Activated T-helper 1 cell treated with anti-CD3 and anti-CD28 coated beads, Interleukin-2, amount 50 U/mL, for 16 hours (primary cell): ENCODE results near the gene AUTS2.

Source experiments
- DNase-seq, 2 donors: peaks; one replicate each; pipeline ENCODE4 v3.0.0-alpha.2; 2020; ENCODE audit warnings: low read depth in 1 of 2, low spot score in 1 of 2

The AUTS2 gene

DNA sequence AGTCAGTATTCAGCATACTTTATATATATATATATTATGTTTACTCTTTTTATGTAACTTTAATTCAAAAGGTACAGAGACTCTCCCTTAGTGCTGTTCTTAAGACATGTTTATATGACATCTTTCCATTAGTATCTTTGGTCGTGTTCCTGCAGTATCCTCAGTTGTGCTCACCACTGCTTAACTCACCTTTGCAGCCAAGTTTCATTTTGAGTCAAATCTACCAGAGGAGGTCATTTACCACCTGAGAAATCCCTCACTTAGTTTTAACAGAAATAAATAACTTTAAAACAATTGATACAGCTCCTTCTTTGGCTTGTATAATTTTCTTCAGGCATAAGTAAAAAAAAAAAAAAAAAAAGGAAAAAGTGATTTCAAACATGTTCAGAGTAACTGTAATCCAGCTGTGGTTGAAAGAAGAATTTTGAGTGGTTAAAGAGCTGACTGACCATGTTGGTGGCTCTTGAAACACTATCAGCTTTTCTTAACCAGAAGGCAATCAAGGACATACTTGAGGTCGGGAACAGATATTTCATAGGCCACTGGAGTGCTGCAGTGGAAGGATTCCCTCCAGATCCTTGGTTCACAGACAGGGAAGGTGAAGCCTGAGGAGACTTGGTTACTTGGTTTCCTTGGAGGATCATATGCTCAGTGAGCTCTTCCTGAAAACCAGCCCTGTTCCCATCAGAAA, 116.8 kb downstream of the AUTS2 start:
- no peak for DNase-seq

DNA sequence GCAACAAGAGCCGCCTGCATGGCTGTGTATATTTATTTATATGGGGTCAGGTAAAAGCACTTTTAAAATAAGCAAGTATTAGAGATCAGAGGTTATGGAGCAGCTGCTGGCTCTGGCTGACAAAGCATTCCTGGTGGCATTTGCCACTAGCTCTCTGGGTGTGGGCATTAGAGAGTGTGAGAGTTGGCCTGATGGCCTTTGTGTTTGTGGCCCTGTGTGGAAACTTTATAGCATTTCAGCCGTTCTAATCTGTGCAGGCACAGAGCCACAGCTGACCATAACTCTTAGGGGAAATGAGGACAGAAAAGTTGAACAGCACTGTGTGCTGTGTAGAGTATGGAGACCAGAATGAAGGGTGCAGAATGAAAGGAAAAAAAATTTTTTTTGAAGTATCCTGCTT, 118.9 kb downstream of the AUTS2 start:
- no peak for DNase-seq

DNA sequence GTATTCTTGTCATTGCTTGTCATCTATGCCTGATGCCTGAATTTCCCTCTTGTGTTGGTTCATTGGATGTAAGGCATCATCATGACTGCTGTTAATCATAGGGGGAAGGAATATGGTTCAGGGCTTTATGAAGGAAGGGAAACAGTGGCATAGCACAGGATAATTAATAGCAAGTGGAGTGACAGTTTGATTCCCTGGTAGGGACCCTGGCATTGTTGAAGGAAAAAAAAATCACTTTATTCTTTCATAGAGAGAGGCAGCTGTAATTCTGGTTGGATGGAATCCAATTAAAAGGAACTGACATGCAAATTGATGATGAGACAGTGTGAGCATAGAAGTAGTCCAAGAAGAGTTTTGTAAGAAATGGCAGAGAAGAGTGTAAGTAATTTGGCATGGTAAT, 121.4 kb downstream of the AUTS2 start:
- no peak for DNase-seq

DNA sequence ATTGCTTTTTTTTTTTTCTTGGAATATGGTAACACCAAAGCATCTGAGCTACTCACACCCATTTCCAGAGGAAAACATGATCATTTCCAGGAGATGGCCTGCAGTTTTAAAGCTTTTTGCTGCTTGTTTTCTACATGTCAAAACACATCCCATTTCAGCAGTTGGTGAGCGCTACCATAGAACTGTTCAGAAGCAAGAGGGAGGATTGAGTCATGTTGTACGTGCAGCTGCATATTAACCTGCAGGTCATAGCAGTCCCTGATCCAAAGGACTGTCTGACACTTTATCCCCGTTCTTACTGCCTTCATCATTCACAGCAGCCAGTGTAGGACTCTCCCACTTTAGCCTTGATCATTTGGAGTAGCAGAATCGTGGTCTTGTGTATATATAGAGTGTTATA, 124.6 kb downstream of the AUTS2 start:
- no peak for DNase-seq

DNA sequence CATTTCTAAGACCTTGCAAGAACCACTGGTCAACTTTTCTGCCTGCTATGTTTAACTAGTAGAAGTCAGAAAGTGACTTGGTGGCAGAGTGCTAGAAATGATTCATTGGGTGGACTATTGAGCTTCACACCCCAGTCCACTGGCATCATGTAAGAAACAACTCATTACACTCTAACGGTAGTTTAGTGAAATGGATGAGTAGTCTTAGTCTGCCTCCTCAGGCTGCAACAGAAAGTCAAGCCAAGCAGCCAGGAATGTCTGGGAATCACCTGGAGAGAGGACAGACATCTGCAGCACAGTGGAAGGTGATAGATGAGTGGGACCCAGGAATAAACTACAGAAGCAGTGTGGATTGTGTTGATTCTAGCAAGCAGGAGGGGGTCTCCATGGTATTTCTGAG, 125.4 kb downstream of the AUTS2 start:
- no peak for DNase-seq

DNA sequence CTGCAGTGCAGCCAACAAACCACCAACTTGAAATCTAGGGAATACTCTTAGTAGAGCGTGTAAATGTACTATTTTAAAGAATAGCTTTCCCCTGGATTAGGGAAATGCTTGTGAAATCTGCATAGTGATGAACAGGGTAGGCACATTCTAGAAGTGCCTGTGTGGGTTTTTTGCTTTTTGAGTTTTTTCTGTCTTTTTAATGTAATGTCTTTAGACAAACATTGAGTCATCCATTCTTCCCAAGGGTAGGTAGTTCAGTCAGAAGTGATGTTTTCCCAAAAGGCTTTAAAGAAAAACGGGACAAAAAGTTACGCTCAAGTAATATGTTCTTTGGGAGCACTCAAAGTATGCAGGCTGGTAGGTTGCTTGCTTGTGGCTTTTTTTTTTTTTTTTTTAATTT, 130.0 kb downstream of the AUTS2 start:
- DNase-seq, result no peak

DNA sequence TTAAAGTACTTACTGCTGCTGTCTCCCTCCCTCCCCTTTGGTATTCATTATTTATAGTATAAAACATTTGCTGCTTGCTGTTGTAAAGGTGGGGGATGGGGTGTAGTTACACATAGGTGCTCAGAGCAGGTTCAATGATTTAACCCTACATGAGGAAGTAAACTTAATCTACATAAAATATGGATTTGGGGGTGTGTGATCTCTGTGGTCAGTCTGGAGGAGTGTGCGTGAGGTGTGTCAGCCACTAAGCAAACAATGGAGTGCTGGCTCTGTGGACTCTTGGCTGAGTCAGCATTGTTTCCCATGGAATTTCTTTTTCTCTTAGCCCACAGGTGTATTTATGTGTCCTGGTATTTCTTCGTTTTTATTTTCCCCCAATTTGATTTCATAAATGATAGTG, 133.9 kb downstream of the AUTS2 start:
- DNase-seq, result no peak

DNA sequence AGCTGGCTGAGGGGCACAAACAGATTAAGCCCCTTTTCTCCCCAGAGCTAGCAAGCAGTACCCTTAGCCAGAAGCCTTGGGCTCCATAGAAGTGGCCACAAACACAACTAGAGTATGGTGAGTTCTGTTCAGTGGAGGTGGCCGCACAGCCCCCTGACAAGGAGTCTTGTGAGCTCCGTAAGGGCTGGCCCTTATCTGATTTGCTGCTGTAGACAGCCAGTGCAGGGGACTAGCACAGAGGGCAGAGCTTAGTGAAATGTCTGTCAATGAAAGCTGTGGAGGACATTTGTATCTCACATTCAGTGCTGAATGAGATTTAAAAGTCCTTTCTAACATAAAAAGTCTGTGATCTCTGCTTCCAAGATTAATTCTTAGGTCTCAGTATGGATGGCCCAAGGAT, 137.3 kb downstream of the AUTS2 start:
- no peak for DNase-seq

DNA sequence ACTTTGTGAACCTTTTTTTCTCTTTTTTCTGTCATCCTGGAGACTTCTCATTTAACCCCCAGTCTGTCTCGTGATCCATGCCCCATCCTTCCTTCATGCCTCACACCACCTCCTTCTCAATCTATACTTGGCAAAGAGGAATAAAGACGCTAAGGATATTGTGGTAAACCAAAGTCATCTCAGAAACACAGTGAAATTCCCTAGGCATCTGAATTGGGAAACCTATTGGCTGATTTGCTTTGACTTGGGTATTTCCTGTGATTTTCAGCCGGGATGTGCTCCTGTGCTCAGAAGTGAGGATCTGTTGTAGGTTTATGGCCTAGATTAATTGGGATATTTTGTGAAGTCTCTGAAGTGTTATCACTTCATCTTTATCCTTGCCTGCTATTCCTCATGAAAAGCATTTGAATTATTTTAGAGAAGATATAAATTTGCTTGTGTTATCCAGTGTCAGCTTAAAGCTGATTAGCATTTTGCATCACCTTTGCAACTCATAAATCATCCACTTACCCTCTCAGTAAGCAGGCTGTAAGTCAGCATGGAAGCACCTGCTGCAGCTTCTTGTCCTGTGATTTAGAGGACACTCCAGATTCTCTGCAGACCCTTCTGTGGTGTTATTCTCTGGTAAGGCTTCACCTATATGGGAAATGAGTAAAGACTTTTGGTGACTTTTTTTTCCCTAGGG, 138.0 kb downstream of the AUTS2 start:
- no peak for DNase-seq

DNA sequence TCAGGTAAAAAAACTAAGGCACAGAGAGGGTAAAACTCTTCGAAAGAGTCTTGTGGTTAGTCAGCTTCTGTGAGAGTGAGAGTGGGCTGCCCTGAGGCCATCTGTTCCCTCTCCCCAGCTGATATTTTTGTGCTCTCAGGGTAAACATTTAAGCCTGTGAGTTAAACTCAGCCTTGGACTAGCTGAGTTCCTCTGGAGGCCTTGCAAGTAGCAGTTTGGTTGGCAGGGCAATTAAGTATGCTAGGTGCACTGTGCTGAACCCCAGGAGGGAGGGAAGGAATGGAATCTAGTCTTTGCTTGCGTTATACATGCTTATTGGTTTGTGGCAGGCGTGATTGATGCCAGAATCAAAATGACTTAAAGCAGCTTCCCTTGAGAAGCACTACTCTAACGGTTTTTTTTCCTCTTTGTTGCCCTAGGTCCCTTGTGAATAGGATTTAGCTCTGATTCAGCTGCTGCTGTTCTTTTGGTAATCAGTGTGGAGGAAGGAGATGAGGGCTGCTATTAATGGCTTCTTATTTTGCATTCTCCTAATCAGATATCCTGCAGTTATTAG, 140.2 kb downstream of the AUTS2 start:
- DNase-seq, result no peak

DNA sequence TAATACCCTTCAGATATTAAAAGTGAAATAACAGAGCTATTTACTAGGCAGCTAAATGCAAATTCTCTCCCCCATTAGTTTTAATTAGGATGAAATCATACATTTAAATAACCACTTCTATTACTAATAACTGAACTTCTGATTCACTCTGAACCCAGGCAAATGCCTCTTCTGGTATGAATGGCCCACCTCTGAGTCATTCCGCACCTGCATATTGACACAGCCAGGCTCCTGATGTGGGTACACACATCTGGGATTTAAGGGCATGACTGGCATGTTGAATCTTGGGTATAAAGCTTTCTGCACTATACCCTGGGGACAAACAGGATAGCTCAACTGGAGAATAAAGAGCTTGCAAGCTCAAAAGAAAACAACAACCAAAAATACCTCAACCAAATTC, 140.9 kb downstream of the AUTS2 start:
- no peak for DNase-seq

DNA sequence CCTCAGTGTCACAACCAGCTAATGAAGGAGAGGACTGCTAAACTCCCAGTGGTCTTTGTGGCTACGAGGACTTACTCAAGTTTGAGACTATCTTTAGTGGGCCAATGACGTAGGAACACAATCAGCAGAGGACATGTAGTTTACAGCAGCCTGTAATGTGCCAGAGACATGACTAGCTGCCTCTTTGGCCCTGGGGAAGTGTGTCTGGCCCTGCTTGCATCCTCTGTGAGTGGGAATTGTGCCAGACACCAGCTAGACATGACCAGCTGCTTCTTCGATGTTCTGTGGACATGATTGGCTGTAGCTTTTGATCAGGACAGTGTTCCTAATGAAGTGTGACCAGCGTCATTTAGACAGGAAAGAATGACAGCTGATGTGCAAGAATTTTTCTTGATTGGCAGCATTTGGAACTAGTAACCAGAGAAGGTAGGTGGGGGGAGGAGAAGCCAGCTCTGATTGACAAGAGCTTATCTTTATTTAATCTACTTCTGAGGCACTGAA, 141.7 kb downstream of the AUTS2 start:
- DNase-seq, result no peak

DNA sequence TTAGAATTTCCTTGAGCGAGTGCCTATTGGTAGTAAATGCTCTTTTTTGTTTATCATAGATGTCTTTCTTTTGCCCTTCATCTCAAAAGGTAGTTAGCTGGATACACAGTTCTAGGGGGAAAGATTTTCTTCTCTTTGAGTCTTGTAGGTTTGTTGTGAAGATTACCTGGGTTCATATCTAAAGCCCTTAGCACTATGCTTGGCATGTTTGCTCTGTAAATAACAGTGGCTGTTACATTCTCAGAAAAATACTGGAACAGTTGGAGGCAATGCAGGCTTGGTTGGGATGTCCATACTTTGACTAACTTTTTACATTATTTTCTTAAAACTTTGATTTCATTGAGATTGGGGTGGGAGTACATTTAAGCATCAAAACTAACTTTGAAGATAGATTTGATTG, 144.0 kb downstream of the AUTS2 start:
- DNase-seq, result no peak

DNA sequence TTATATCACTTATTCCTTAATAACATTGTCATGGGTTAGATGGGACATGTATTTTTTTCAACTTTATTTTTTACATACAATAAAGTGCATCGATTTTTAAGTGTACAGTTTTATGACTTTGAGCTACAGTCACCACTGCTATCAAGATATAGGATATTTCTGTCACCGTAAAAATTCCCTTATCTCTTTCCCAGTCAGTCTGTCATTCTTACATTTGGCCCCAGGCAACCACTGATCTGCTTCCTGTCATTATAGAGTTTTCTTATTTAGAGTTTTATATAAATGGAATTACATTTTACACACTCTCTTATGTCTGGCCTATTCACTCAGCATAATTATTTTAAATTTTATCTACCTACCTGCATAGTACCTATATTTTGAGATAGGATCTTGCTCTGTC, 145.2 kb downstream of the AUTS2 start:
- no peak for DNase-seq

DNA sequence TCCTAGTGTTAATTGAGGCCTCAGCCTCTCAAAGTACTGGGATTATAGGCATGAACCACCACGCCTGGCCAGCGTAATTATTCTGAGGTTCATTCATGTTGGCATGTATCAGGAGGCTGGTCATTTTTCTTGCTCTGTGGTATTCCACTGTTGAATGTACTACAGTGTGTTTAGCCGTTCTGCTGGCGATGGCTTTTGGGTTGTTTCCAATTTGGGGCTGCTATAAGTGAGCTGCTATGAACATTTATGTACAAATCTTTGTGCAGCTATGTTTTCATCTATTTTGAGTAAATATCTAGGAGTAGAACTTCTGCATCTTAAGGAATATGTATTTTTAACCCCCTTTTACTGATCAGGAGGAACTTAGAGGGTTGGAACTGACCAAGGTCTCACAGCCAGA, 145.8 kb downstream of the AUTS2 start:
- no peak for DNase-seq

DNA sequence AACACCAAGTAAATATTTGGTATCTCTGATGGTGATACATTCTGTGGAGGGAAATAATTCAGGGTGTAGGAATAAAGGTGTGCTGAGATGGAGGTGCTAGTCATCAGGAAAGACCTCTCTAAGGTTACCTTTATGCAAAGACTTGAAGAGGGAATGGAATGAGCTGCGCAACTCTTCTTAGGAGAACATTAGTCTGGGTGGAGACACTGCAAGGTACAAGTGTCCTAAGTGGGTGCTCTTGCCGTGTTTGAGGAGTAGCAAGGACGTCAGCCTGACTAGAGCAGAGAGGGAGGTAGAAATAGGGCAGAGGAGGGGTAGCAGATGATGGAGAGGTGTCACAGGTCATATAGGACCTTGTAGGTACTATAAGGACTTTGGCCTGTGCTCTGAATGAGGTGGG, 148.1 kb downstream of the AUTS2 start:
- no peak for DNase-seq

DNA sequence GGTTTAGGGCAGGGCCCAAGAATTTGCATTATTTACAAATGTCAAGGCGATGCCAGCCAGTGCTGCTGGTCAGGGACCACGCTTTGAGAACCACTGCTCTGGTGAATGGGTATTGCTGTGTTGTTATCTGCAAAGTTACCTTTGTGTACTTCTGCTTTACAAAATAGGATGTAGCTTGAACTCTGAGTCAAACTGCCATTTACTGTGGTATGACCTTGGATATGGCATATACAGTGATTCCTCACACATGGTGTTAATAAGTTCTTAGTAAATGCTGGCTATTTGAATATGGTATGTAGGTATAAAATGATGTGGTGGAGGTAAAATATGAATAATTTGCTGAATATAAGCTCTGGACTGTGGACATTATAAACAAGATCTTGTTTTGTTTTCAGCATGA, 148.9 kb downstream of the AUTS2 start:
- DNase-seq, result no peak

DNA sequence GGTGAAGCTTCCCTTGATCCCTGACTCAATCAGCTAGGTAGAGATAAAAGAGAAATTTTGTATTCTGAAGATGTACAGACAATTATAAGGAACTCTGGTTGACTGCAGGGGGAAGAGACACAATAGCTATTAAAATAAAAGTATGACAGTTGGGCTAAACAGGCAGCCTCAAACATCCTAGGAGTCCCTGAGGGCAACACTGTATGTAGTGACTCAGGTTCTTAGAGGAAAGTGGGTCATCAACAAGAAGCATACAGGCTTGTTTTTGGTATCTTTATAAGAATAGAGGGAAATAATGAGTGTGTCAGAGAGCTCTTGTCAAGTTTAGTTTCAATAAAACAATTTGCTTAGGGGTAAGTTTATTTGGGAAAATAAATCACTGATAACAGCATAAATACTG, 150.3 kb downstream of the AUTS2 start:
- DNase-seq, result no peak

DNA sequence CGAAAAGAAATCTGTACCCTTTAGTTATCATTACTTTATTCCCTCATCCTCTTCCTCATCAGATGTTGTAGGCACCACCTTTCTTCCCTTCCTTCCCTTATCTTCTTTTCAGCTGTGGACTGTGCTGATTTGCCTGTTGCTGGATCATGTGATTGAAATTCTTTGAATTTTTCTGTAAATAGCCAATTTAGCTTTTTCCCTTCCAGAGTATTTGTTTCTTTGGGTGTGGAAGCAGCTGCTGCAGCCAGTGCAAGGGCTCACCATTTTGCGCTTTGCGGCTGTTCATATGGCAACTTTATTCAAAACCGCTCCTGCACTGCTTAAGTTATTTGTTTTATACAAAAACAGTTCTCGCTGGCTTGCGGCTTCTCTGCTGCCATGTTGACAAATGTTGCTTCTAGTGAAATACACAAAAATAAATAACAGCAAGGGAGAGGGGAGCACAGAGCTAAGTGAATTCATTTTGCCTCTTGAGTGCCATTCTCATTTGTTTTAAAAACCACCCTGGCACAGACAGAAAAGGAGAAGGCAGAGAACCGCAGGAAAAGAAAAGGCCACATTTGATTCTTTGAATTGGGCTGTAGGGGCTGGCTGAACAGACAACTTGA, 151.2 kb downstream of the AUTS2 start:
- DNase-seq, result no peak

DNA sequence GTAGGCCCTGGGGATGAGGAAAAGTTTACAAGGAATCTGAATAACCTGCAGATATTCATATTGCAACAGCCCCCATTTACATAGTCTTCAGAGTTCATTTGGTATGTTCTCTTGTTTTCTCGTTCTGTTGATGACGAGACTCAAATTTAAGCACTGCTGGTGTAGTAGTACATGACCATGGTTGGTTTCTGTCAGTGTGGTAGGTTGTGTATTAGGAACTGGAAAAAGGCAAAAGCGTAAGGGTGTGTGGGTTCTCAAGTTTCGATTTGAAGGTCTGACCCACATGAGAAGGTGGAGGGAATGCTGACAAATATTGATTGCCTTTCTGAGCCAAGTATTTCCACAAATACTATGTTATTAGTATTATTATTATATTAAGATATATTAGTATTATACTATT, 151.7 kb downstream of the AUTS2 start:
- no peak for DNase-seq

DNA sequence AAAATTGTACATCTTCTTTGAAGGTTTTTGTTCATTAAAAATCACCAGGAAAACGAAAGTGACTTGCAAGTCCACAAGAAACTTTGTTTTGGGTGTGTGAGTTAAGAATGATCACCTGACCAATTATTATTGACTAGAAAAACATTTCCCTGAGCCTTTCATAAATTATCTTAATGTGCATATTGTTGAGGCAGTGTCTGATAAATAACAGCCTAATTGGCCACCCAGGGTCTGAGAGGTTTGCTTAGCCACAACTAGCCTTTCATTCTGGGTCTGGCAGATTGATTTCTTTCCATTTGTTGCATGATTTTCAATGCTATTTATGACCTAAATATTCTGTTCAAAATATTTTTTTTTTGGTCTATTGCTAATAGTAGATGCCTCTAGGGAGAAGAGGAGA, 152.8 kb downstream of the AUTS2 start:
- DNase-seq, result no peak

DNA sequence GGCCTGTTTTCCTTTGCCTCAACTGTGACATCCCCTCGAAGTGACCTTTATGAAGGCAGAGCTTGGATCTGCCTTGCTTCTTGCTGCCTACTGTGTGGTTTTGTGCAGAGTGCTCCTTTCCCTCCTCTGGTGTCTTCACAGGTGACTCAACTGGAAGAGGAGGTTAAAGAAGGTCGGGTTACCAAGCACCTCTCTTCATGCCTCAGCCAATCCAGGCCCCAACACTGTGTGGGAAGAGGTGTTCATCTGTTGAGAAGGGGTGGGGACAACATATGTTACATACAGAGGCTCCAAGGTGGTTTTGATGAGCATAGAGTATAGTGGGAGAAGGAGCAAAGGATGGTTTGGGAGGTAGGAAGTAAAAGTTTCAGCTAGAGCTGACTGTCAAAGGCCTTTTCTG, 155.7 kb downstream of the AUTS2 start:
- DNase-seq, result no peak
